22Rv1 (cell line): ENCODE results near the gene MYO19.

Experiments
- H3K27ac ChIP-seq: fragments of 450-650 bp; 2 replicates; pipeline ENCODE4 v1.5.1; 2017
- CTCF ChIP-seq: fragments of 450-650 bp; IDR thresholded peaks from 2 replicates; pipeline ENCODE4 v1.5.1; 2017; ENCODE audit warnings: mild to moderate bottlenecking
- ZFX ChIP-seq: fragments of 450-650 bp; IDR thresholded peaks from 2 replicates; pipeline ENCODE4 v1.6.1; 2017; ENCODE audit warnings: antibody characterized with exemption, borderline replicate concordance

Gene MYO19

GRCh38 chr17:36505171-36505570 is 29.5 kb downstream of the MYO19 start:
- H3K27ac ChIP-seq = no peak overlapping the region
- TF ChIP-seq CTCF (no peak), ZFX (no peak)

GRCh38 chr17:36504156-36504545 is 30.5 kb downstream of the MYO19 start:
- TF ChIP-seq ZFX (no peak), CTCF (no peak)

GRCh38 chr17:36503456-36504155 is 31.1 kb downstream of the MYO19 start:
- no peak overlapping the region for H3K27ac ChIP-seq
- TF ChIP-seq ZFX = no peak
- no peak for TF ChIP-seq CTCF

More at GRCh38 chr17:36504156-36504545, 30.5 kb downstream of the MYO19 start:
- H3K27ac ChIP-seq = no peak overlapping the region

- no peak overlapping the region for H3K27ac ChIP-seq
- TF ChIP-seq CTCF = no peak
- no peak for TF ChIP-seq ZFX
Measured at GRCh38 chr17:36501963-36502362, 32.7 kb downstream of the MYO19 start.

- H3K27ac ChIP-seq = no peak overlapping the region
- no peak for TF ChIP-seq ZFX
Measured at GRCh38 chr17:36501351-36501750, 33.3 kb downstream of the MYO19 start.

- no peak for TF ChIP-seq CTCF
- no peak for TF ChIP-seq ZFX
- H3K27ac ChIP-seq = no peak overlapping the region
Measured at GRCh38 chr17:36500745-36501225, 33.9 kb downstream of the MYO19 start.

GRCh38 chr17:36498560-36499300 is 35.9 kb downstream of the MYO19 start:
- H3K27ac ChIP-seq = no peak overlapping the region
- TF ChIP-seq CTCF = no peak
- no peak for TF ChIP-seq ZFX
